GM12878 (cell line): ENCODE data around the gene IFITM1. TPM values are rescaled to one million over a fixed set of nuclear protein-coding genes. Genes with fewer than 3 reads are reported as not detected.

Source experiments
- BACH1 ChIP-seq: fragments of 450-650 bp; IDR thresholded peaks from 2 replicates; pipeline ENCODE4 v1.6.1; 2017; ENCODE audit warnings: mild to moderate bottlenecking, borderline replicate concordance
- BMI1 ChIP-seq: fragments of 450-650 bp; IDR thresholded peaks from 2 replicates; pipeline ENCODE4 v1.6.1; 2016; ENCODE audit warnings: mild to moderate bottlenecking, moderate library complexity, borderline replicate concordance
- BRCA1 ChIP-seq: IDR thresholded peaks from 2 replicates; pipeline ENCODE4 v1.6.1; 2011; ENCODE audit warnings: low read depth, low read length, improper control_type of control experiment
- ESRRA ChIP-seq: IDR thresholded peaks from 2 replicates; pipeline ENCODE4 v1.6.1; 2012; ENCODE audit warnings: mild to moderate bottlenecking, low read length, improper control_type of control experiment
- FOS ChIP-seq: IDR thresholded peaks from 3 replicates; pipeline ENCODE4 v1.6.1; 2011; ENCODE audit warnings: borderline replicate concordance; ENCODE audit not compliant: insufficient read length; ENCODE audit errors: extremely low read depth
- GATAD2B ChIP-seq: fragments of 450-650 bp; conservative IDR thresholded peaks from 2 replicates; pipeline ENCODE4 v1.6.1; 2017; ENCODE audit warnings: low read depth, mild to moderate bottlenecking, moderate library complexity
- IKZF2 ChIP-seq, 2 experiments: fragments of 450-650 bp; IDR thresholded peaks; 2 replicates each; pipeline ENCODE4 v1.6.1; 2017; ENCODE audit warnings: mild to moderate bottlenecking in 2 of 2, moderate library complexity in 2 of 2
- MEF2B ChIP-seq: fragments of 450-650 bp; IDR thresholded peaks from 2 replicates; pipeline ENCODE4 v1.6.1; 2018; ENCODE audit warnings: mild to moderate bottlenecking, moderate library complexity; ENCODE audit not compliant: partially characterized antibody, poor library complexity, severe bottlenecking
- MTA2 ChIP-seq: fragments of 450-650 bp; IDR thresholded peaks from 2 replicates; pipeline ENCODE4 v1.6.1; 2016; ENCODE audit warnings: low read depth, mild to moderate bottlenecking, moderate library complexity
- NFIC ChIP-seq: IDR thresholded peaks from 2 replicates; pipeline ENCODE4 v1.6.1; 2012; ENCODE audit warnings: low read depth, mild to moderate bottlenecking, inconsistent platforms, low read length, moderate library complexity
- POU2F2 ChIP-seq: IDR thresholded peaks from 3 replicates; pipeline ENCODE4 v1.6.1; 2011; ENCODE audit warnings: low read depth, mild to moderate bottlenecking, low read length, borderline replicate concordance
- RELA ChIP-seq: fragments of 450-650 bp; IDR thresholded peaks from 2 replicates; pipeline ENCODE4 v1.8.0; 2014; ENCODE audit warnings: borderline replicate concordance; ENCODE audit not compliant: partially characterized antibody
- RFX5 ChIP-seq: IDR thresholded peaks from 2 replicates; pipeline ENCODE4 v1.6.1; 2011; ENCODE audit warnings: low read depth, low read length, improper control_type of control experiment
- SMAD5 ChIP-seq: IDR thresholded peaks from 2 replicates; pipeline ENCODE4 v1.6.1; 2016; ENCODE audit warnings: antibody characterized with exemption, low read depth
- SMARCA5 ChIP-seq: fragments of 450-650 bp; IDR thresholded peaks from 2 replicates; pipeline ENCODE4 v1.6.1; 2017; ENCODE audit warnings: mild to moderate bottlenecking
- SREBF2 ChIP-seq: IDR thresholded peaks from 2 replicates; pipeline ENCODE4 v1.6.1; 2012; ENCODE audit warnings: mild to moderate bottlenecking, low read length
- SUZ12 ChIP-seq: fragments of 200-600 bp; sonication (generic); IDR thresholded peaks from one replicate; pipeline ENCODE4 v1.6.1; 2018; ENCODE audit warnings: antibody characterized with exemption, mild to moderate bottlenecking; ENCODE audit not compliant: unreplicated experiment
- TAF1 ChIP-seq: IDR thresholded peaks from 2 replicates; pipeline ENCODE4 v1.6.1; 2011; ENCODE audit warnings: mild to moderate bottlenecking, low read depth, low read length, borderline replicate concordance
- WRNIP1 ChIP-seq: IDR thresholded peaks from 2 replicates; pipeline ENCODE4 v1.6.1; 2011; ENCODE audit warnings: low read depth, low read length, improper control_type of control experiment, borderline replicate concordance
- ZNF207 ChIP-seq: fragments of 450-650 bp; IDR thresholded peaks from 2 replicates; pipeline ENCODE4 v1.6.1; 2014; ENCODE audit warnings: antibody characterized with exemption, mild to moderate bottlenecking, borderline replicate concordance
- ZNF217 ChIP-seq: fragments of 450-650 bp; IDR thresholded peaks from 2 replicates; pipeline ENCODE4 v1.6.1; 2017; ENCODE audit warnings: antibody characterized with exemption, mild to moderate bottlenecking
- ZNF622 ChIP-seq: fragments of 450-650 bp; IDR thresholded peaks from 2 replicates; pipeline ENCODE4 v1.6.1; 2017; ENCODE audit warnings: mild to moderate bottlenecking, inconsistent platforms
- polyA plus RNA-seq, 11 experiments: library from polyadenylated mRNA; depleted of rRNA in 4 of 11; unstranded in 6 of 11; stranded (reverse) in 5 of 11; fragments of >200 nt; fragmentation: Nextera tagmentation in 4 of 11; fragmentation: Illumina TruSeq in 1 of 11; extraction: Ambion mirVana in 4 of 11; extraction: Trizol in 1 of 11; gene quantifications; 1 replicate in 1 of 11; 2 replicates in 10 of 11; pipeline versions ENCODE4 v1.2.1 to v1.2.3, GENCODE V29; 2011 to 2016; ENCODE audit warnings: inconsistent platforms in 2 of 11, missing spikeins in 2 of 11, low read depth in 1 of 11
- total RNA-seq, 4 experiments: library from RNA; depleted of rRNA in 3 of 4; stranded (reverse); fragments of >200 nt in 3 of 4; fragmentation: Illumina TruSeq in 1 of 4; extraction: Trizol in 1 of 4; gene quantifications; 2 replicates each; pipeline versions ENCODE4 v1.2.1 to v1.2.3, GENCODE V29; 2013 to 2021
- TF ChIP-seq, protein P1 (sequence below): fragments of 450-650 bp; IDR thresholded peaks from 2 replicates; pipeline ENCODE4 v1.6.1; 2017; ENCODE audit warnings: antibody characterized with exemption, mild to moderate bottlenecking, moderate library complexity
- TF ChIP-seq, protein P2 (sequence below): fragments of 450-650 bp; IDR thresholded peaks from 2 replicates; pipeline ENCODE4 v1.6.1; 2017; ENCODE audit warnings: mild to moderate bottlenecking
- TF ChIP-seq, protein P3 (sequence below): IDR thresholded peaks from 2 replicates; pipeline ENCODE4 v1.6.1; 2012; ENCODE audit warnings: low read length, inconsistent platforms

IFITM1 gene
- total and polyA plus RNA-seq, 10 of the 15 experiments (the other 5 are each of a cell fraction or from before 2014, with no cell fraction given), result 396 to 2,788 (median 607) TPM

DNA sequence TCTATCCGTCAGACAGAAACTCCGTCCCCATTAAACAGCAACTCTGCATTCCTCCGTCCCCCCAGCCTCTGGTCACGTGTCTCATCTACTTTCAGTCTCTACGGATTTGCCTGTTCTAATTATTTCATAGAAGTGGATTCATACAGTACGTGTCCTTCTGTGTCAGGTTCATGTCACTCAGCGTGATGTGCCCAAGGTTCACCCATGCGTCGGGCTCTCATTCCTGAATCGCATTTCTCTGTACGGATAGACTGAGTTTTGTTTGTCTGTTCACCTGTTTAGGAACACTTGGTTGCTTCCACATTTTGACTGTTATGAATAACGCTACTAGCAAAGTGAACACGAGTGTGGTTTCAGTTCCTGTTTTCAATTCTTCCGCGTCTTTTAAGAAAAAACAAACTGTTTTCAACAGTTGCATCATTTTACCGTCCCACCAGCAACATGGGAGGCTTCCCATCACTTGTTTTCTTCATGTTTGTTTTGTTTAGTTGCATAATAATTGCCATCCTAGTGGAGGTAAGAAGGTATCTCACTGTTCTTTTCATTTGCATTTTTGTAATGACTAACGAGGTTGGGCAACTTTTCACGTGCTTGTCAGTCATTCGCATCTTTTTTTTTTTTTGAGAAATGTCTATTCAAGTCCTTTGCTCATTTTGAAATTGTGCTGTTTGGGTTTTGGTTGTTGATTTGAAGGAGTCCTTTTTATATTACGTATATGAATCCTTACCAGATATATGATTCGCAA is 44.5 kb upstream of the IFITM1 start (continued):
- TF ChIP-seq, protein P1, sequence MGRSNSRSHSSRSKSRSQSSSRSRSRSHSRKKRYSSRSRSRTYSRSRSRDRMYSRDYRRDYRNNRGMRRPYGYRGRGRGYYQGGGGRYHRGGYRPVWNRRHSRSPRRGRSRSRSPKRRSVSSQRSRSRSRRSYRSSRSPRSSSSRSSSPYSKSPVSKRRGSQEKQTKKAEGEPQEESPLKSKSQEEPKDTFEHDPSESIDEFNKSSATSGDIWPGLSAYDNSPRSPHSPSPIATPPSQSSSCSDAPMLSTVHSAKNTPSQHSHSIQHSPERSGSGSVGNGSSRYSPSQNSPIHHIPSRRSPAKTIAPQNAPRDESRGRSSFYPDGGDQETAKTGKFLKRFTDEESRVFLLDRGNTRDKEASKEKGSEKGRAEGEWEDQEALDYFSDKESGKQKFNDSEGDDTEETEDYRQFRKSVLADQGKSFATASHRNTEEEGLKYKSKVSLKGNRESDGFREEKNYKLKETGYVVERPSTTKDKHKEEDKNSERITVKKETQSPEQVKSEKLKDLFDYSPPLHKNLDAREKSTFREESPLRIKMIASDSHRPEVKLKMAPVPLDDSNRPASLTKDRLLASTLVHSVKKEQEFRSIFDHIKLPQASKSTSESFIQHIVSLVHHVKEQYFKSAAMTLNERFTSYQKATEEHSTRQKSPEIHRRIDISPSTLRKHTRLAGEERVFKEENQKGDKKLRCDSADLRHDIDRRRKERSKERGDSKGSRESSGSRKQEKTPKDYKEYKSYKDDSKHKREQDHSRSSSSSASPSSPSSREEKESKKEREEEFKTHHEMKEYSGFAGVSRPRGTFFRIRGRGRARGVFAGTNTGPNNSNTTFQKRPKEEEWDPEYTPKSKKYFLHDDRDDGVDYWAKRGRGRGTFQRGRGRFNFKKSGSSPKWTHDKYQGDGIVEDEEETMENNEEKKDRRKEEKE, result peak; percentile 71; the same call in 1 of the 2 replicates
- TF ChIP-seq, protein P2, sequence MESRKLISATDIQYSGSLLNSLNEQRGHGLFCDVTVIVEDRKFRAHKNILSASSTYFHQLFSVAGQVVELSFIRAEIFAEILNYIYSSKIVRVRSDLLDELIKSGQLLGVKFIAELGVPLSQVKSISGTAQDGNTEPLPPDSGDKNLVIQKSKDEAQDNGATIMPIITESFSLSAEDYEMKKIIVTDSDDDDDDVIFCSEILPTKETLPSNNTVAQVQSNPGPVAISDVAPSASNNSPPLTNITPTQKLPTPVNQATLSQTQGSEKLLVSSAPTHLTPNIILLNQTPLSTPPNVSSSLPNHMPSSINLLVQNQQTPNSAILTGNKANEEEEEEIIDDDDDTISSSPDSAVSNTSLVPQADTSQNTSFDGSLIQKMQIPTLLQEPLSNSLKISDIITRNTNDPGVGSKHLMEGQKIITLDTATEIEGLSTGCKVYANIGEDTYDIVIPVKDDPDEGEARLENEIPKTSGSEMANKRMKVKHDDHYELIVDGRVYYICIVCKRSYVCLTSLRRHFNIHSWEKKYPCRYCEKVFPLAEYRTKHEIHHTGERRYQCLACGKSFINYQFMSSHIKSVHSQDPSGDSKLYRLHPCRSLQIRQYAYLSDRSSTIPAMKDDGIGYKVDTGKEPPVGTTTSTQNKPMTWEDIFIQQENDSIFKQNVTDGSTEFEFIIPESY, result no peak
- TF ChIP-seq GATAD2B (no peak; the same call in 1 of the 2 replicates), WRNIP1 (no peak), ESRRA (no peak), TAF1 (peak; percentile 57), POU2F2 (peak; percentile 76; the same call in 2 of the 3 replicates), MEF2B (peak; percentile 81), RELA (no peak), ZNF622 (no peak), FOS (no peak), NFIC (peak; percentile 96), BACH1 (peak; percentile 93), ZNF217 (peak; percentile 15; the same call in 1 of the 2 replicates), IKZF2 (IDR thresholded peaks at IDR 0.05) (peak; percentile 94 to 95), SMAD5 (0 out of 2 replicates have a peak, but pooled peaks have one; percentile 43), BRCA1 (no peak), MTA2 (peak; percentile 92), RFX5 (no peak), BMI1 (peak; percentile 85), ZNF207 (peak; percentile 55; the same call in 1 of the 2 replicates), SMARCA5 (no peak; the same call in 1 of the 2 replicates), SREBF2 (no peak), SUZ12 (no peak)
- TF ChIP-seq, protein P3, sequence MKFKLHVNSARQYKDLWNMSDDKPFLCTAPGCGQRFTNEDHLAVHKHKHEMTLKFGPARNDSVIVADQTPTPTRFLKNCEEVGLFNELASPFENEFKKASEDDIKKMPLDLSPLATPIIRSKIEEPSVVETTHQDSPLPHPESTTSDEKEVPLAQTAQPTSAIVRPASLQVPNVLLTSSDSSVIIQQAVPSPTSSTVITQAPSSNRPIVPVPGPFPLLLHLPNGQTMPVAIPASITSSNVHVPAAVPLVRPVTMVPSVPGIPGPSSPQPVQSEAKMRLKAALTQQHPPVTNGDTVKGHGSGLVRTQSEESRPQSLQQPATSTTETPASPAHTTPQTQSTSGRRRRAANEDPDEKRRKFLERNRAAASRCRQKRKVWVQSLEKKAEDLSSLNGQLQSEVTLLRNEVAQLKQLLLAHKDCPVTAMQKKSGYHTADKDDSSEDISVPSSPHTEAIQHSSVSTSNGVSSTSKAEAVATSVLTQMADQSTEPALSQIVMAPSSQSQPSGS, result peak; percentile 93
